ENCODE results near the gene BRWD1.

DNA sequence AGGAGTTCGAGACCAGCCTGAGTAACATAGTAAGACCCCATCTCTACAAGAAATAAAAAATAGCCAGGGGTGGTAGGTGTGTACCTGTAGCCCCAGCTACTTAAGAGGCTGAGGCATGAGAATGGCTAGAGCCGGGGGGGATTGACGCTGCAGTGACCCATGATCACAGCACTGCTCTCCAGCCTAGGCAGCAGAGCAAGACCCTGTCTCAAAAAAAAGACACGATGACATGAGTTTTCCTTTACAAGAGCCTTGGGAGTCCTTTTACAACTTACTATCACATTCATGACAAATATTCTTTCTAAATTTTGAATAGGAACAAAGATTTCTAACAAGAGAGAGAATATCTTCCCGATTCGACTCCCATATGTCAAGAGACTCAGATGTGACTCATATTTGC lies 3.3 kb upstream of the BRWD1 start:
- TF ChIP-seq CTCF (IDR thresholded peaks at IDR 0.05; ENCODE audit: low read depth, low read length, poor library complexity, severe bottlenecking) = no peak
- no peak for TF ChIP-seq EZH2phosphoT487 (IDR thresholded peaks at IDR 0.05; ENCODE audit: borderline replicate concordance, low read length)
